MCF 10A (cell line): ENCODE results near the gene ULBP3. TPM values are rescaled to one million over a fixed set of nuclear protein-coding genes. Genes with fewer than 3 reads are reported as not detected.
"Not testable (repeated sequence)": the region's sequence is repeated elsewhere in the genome, so short reads cannot be mapped to it uniquely, and the experiment has no call there.

Source experiments
- BruUV-seq: library from RNA; stranded (reverse); fragments of 400-500 nt; replicated peaks from 2 replicates; lab custom pipeline; 2021; lab: Mats Ljungman, UMichigan
- CTCF ChIA-PET: fragments of 300-600 bp; sonication (Branson Sonifier 250); formaldehyde crosslinking; extraction: SDS; loops from one replicate; lab custom pipeline; 2021; ENCODE audit warnings: antibody characterized with exemption, inconsistent platforms; lab: Yijun Ruan, JAX
- POLR2A ChIA-PET: fragments of 300-600, 350-650 bp; sonication (Branson Sonifier 250); formaldehyde crosslinking; extraction: SDS; loops from one replicate; lab custom pipeline; 2020; ENCODE audit warnings: antibody characterized with exemption, inconsistent platforms; lab: Yijun Ruan, JAX
- DNase-seq: peaks from one replicate; pipeline ENCODE4 v3.0.0-alpha.2; 2018; ENCODE audit not compliant: unreplicated experiment
- H3K27ac Mint-ChIP-seq: one replicate; pipeline ENCODE4 v1.8.0; 2022; ENCODE audit warnings: mild to moderate bottlenecking, low read depth, mixed read lengths; ENCODE audit not compliant: unreplicated experiment
- H3K27me3 Mint-ChIP-seq: one replicate; pipeline ENCODE4 v1.8.0; 2022; ENCODE audit warnings: mixed read lengths; ENCODE audit not compliant: insufficient read depth, unreplicated experiment
- H3K36me3 Mint-ChIP-seq: one replicate; pipeline ENCODE4 v1.8.0; 2022; ENCODE audit warnings: mild to moderate bottlenecking, moderate library complexity, mixed read lengths; ENCODE audit not compliant: insufficient read depth, unreplicated experiment
- H3K4me1 Mint-ChIP-seq: one replicate; pipeline ENCODE4 v1.8.0; 2022; ENCODE audit warnings: mixed read lengths; ENCODE audit not compliant: insufficient read depth, unreplicated experiment
- H3K4me3 Mint-ChIP-seq: one replicate; pipeline ENCODE4 v1.8.0; 2022; ENCODE audit warnings: mild to moderate bottlenecking, moderate library complexity, mixed read lengths; ENCODE audit not compliant: unreplicated experiment
- H3K9me3 Mint-ChIP-seq: one replicate; pipeline ENCODE4 v1.8.0; 2022; ENCODE audit warnings: mixed read lengths; ENCODE audit not compliant: unreplicated experiment
- intact Hi-C: fragments of 100-400 bp; cut with micrococcal nuclease; formaldehyde crosslinking; loops from 2 replicates; pipeline ENCODE4 v1.14.1; 2022
- total RNA-seq: library from RNA; stranded (reverse); gene quantifications from 2 replicates; pipeline ENCODE4 v1.2.3, GENCODE V29; 2022
- TF ChIP-seq, protein P1 (sequence below): fragments of 200-600 bp; IDR thresholded peaks from one replicate; pipeline ENCODE4 v1.8.0; 2022; ENCODE audit warnings: antibody characterized with exemption, mild to moderate bottlenecking; ENCODE audit not compliant: unreplicated experiment

Gene ULBP3
- total RNA-seq, 1 experiment from 2014 or later: 4.9 TPM

- POLR2A ChIA-PET: no interaction called here
- Mint-ChIP-seq H3K4me1 (peaks cover 13% of the 10 kb centered on the region), H3K4me3 (no peak overlapping the region), H3K27ac (no peak overlapping the region), H3K36me3 (no peaks in the 10 kb centered on the region), H3K9me3 (no peaks in the 10 kb centered on the region), H3K27me3 (peaks cover 30% of the 10 kb centered on the region)
- intact Hi-C loops: loop anchor here (10.0 kb wide), 2 partner anchors 174 to 294 kb away; no protein-coding TSS in a partner anchor
- no TSS peak for BruUV-seq
- CTCF ChIA-PET: interaction anchor here (0.6 to 1.0 kb wide), 2 partner anchors 84 to 301 kb away, joined by 3 to 4 read pairs; partner anchors contain the start of gene LATS1
- TF ChIP-seq, protein P1, sequence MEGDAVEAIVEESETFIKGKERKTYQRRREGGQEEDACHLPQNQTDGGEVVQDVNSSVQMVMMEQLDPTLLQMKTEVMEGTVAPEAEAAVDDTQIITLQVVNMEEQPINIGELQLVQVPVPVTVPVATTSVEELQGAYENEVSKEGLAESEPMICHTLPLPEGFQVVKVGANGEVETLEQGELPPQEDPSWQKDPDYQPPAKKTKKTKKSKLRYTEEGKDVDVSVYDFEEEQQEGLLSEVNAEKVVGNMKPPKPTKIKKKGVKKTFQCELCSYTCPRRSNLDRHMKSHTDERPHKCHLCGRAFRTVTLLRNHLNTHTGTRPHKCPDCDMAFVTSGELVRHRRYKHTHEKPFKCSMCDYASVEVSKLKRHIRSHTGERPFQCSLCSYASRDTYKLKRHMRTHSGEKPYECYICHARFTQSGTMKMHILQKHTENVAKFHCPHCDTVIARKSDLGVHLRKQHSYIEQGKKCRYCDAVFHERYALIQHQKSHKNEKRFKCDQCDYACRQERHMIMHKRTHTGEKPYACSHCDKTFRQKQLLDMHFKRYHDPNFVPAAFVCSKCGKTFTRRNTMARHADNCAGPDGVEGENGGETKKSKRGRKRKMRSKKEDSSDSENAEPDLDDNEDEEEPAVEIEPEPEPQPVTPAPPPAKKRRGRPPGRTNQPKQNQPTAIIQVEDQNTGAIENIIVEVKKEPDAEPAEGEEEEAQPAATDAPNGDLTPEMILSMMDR: no peak
- DNase-seq: no peak
These were observed 49.9 kb downstream of the ULBP3 start for GRCh38 chr6:150018846-150019580.

- H3K4me3 Mint-ChIP-seq, H3K36me3 Mint-ChIP-seq, DNase-seq, H3K27ac Mint-ChIP-seq, BruUV-seq, H3K9me3 Mint-ChIP-seq: not testable (repeated sequence)
- peaks cover 13% of the 10 kb centered on the region for H3K4me1 Mint-ChIP-seq
- POLR2A ChIA-PET: interaction anchor here (1.0 to 1.6 kb wide), 2 partner anchors 82 to 170 kb away, joined by 4 to 5 read pairs; no protein-coding TSS in a partner anchor
- intact Hi-C loops: loop anchor here (1.0 to 10.0 kb wide), 3 partner anchors 83 to 292 kb away; no protein-coding TSS in a partner anchor
- CTCF ChIA-PET: interaction anchor here (0.6 to 2.0 kb wide), 12 partner anchors 9 to 381 kb away, joined by 3 to 10 read pairs (median 3); partner anchors contain the start of gene PPP1R14C
- peaks cover 43% of the 10 kb centered on the region for H3K27me3 Mint-ChIP-seq
These were observed 51.8 kb downstream of the ULBP3 start for GRCh38 chr6:150017186-150017521.

GRCh38 chr6:150016324-150017185 is 52.4 kb downstream of the ULBP3 start:
- intact Hi-C loops: loop anchor here (1.0 to 10.0 kb wide), 3 partner anchors 82 to 292 kb away; no protein-coding TSS in a partner anchor
- Mint-ChIP-seq H3K27me3 (peaks cover 43% of the 10 kb centered on the region), H3K4me3 (no peak overlapping the region), H3K36me3 (no peaks in the 10 kb centered on the region), H3K4me1 (peaks cover 13% of the 10 kb centered on the region), H3K9me3 (no peaks in the 10 kb centered on the region), H3K27ac (no peak overlapping the region)
- ChIA-PET POLR2A (interaction anchor here (1.0 to 1.6 kb wide), 2 partner anchors 82 to 169 kb away, joined by 4 to 5 read pairs; no protein-coding TSS in a partner anchor), CTCF (interaction anchor here (0.5 to 2.0 kb wide), 18 partner anchors 8 to 381 kb away, joined by 3 to 10 read pairs (median 3); partner anchors contain the start of gene PPP1R14C)
- peak; percentile 74 for DNase-seq
- BruUV-seq: no TSS peak
- TF ChIP-seq, protein P1: peak; percentile 65

DNA sequence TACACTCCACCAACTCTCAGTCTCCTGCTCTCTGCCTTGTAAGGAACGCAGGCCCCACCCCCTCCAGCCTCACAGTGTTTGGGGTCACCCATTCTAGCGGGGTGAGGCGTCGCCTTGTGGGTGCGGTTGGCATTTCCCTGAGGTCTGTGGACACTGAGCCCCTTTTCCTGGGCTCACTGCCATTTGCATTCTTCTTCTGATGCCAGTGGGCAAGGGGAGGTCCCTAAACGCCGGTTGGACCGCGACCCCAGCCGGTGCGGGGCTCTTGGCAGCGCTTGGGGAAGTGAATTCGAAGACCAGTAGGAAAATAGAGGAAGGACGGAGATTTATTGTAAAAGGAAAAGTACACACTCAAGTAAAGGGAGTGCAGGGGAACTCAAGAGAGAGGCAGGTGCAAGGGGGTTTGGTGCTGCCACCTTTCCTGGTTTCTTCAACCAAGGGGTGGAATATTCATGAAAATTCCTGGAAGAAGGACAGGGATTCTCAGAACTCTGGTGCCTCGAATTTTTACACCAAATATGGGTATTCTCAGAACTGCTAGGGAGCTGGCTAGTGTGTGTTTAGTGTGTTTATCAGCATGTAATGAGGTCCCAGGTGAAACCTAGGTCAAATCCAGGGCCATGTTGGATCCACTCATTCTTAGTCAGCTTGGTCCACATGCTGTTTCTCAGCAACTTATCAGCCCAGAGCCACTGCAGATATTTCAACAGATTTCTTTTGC is 53.5 kb downstream of the ULBP3 start:
- H3K27me3 Mint-ChIP-seq: peaks cover 54% of the 10 kb centered on the region
- H3K27ac Mint-ChIP-seq, H3K9me3 Mint-ChIP-seq, POLR2A ChIA-PET, H3K36me3 Mint-ChIP-seq, DNase-seq, H3K4me3 Mint-ChIP-seq, BruUV-seq: not testable (repeated sequence)
- intact Hi-C loops: loop anchor here (10.0 kb wide), 2 partner anchors 171 to 291 kb away; no protein-coding TSS in a partner anchor
- peaks cover 13% of the 10 kb centered on the region for H3K4me1 Mint-ChIP-seq
- CTCF ChIA-PET: interaction anchor here (0.6 kb wide), 2 partner anchors 57 to 183 kb away, joined by 3 to 6 read pairs; no protein-coding TSS in a partner anchor

- peaks cover 13% of the 10 kb centered on the region for H3K4me1 Mint-ChIP-seq
- H3K27me3 Mint-ChIP-seq: peaks cover 61% of the 10 kb centered on the region
- H3K36me3 Mint-ChIP-seq, H3K9me3 Mint-ChIP-seq, H3K27ac Mint-ChIP-seq, POLR2A ChIA-PET, H3K4me3 Mint-ChIP-seq, BruUV-seq, CTCF ChIA-PET, DNase-seq: not testable (repeated sequence)
- intact Hi-C loops: loop anchor here (10.0 kb wide), 2 partner anchors 170 to 290 kb away; no protein-coding TSS in a partner anchor
These were observed 54.2 kb downstream of the ULBP3 start for GRCh38 chr6:150014623-150015280.

- intact Hi-C loops: loop anchor here (10.0 kb wide), 2 partner anchors 169 to 289 kb away; no protein-coding TSS in a partner anchor
- peaks cover 63% of the 10 kb centered on the region for H3K27me3 Mint-ChIP-seq
- H3K36me3 Mint-ChIP-seq, H3K27ac Mint-ChIP-seq, POLR2A ChIA-PET, H3K4me3 Mint-ChIP-seq, BruUV-seq, H3K9me3 Mint-ChIP-seq, DNase-seq: not testable (repeated sequence)
- peaks cover 13% of the 10 kb centered on the region for H3K4me1 Mint-ChIP-seq
- CTCF ChIA-PET: interaction anchor here (0.5 kb wide), 1 partner anchor 338 kb away, joined by 4 read pairs; no protein-coding TSS in a partner anchor
These were observed 54.9 kb downstream of the ULBP3 start for GRCh38 chr6:150013785-150014622.
